Epithelial cell of proximal tubule (primary cell): Measurements from ENCODE around the gene STK33. TPM values are rescaled to one million over a fixed set of nuclear protein-coding genes. Genes with fewer than 3 reads are reported as not detected.

ENCODE experiments used
- DNase-seq: peaks from one replicate; pipeline ENCODE4 v3.0.0-alpha.2; 2011; ENCODE audit warnings: low read depth
- H3K4me3 ChIP-seq: 2 replicates; pipeline ENCODE4 v1.5.1; 2011; ENCODE audit warnings: low read depth, mild to moderate bottlenecking, low read length
- total RNA-seq: library from RNA; depleted of rRNA; stranded (reverse); fragments of >200 nt; gene quantifications from 2 replicates; pipeline ENCODE4 v1.2.3, GENCODE V29; 2015
- TF ChIP-seq, protein P1 (sequence below): conservative IDR thresholded peaks from 2 replicates; pipeline ENCODE4 v1.5.1; 2012; ENCODE audit warnings: low read depth, mild to moderate bottlenecking, low read length

STK33 gene
- total RNA-seq, 1 donor from 2014 or later, result 14.4 TPM

DNA sequence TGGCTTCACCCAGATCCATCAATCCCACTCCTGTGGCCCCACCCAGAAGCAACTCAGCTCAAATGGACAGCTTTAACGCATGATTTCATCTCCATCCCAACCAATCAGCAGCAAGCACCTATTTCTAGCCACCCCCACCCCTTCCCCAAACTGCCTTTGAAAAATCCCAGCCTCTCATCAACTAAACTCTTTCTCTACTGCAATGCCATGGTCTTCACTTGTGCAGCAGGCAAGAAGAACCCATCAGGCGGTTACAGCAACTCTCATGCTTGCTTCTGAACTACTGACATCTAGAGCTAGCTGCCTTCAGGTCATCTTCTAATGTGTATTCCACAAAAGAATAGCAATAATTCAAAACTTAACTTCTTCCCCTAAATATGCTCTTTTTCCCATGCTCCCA, 42.1 kb upstream of the STK33 start:
- TF ChIP-seq, protein P1, sequence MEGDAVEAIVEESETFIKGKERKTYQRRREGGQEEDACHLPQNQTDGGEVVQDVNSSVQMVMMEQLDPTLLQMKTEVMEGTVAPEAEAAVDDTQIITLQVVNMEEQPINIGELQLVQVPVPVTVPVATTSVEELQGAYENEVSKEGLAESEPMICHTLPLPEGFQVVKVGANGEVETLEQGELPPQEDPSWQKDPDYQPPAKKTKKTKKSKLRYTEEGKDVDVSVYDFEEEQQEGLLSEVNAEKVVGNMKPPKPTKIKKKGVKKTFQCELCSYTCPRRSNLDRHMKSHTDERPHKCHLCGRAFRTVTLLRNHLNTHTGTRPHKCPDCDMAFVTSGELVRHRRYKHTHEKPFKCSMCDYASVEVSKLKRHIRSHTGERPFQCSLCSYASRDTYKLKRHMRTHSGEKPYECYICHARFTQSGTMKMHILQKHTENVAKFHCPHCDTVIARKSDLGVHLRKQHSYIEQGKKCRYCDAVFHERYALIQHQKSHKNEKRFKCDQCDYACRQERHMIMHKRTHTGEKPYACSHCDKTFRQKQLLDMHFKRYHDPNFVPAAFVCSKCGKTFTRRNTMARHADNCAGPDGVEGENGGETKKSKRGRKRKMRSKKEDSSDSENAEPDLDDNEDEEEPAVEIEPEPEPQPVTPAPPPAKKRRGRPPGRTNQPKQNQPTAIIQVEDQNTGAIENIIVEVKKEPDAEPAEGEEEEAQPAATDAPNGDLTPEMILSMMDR, result no peak
- no peak for DNase-seq
- H3K4me3 ChIP-seq, result no peak overlapping the region

DNA sequence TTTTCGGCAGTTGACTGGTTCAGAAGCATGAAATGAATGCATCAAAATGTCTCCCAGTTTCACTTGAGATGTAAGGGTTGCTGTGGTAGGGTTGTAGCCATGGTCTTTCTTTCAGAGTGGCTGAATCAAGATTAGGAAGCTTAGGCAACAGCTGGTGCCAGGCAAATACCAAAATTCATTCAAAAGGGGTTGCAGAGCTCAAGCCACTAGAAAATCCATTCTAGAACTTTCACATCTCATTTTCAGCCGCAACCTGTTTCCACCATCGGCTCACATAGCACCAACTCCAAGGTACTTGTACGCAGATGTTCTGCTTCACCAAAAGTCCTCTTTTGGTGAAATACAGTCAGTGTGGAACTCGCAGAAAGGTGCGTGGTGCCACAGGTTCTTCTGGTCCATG, 40.5 kb upstream of the STK33 start:
- no peak for DNase-seq
- TF ChIP-seq, protein P1, result no peak
- H3K4me3 ChIP-seq, result no peak overlapping the region

DNA sequence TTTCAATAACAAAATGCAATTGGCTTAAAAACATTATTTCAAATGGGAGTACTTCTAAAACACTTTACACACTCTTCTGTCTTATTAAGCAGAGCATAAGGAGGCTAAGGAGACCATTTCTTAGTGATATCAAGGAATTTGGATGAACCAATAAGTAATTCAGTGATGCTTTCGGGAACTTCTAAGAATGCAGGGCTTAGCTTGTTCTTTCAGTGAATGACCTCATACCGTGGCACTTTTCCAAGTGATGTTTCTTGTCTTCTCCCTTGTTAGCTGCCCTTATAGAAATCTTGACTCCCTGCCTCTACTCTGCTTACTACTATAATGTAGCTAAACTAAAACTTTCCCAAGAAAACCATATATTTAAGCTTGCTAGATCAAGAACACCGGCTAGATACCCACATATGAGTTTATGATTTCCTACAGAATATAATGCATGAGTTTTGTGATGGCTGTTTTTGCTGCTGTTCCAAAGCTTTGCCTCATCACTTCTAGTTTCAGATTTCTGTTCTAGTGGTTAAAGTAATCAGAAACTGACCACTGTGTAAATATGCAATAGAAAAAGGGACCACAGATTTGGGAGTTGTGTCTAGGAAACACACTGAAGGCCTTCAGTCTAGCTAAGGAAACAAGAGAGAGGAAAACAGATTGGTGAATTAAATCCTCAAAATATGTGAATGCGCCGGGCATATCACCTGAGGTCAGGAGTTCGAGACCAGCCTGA, 37.5 kb upstream of the STK33 start:
- DNase-seq, result no peak
- no peak overlapping the region for H3K4me3 ChIP-seq
- TF ChIP-seq, protein P1, result no peak

DNA sequence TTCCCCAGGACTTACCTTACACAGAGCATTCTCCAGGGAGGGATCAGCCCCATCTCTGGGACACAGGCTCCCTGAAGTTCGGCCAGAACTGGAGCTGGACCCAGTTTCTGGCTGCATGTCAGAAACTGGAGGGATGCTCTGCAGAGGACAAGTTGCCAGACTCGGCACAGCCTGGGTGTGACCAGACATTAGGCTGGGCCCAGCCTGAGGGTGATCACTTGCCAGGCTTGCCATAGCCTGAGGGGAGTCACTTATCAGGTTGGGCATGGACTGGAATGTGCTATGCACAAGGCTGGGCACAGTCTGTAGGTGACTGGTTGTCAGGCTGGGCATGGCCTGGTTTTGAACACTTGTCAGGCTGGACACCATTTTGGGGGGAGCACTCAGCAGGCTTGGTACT, 30.7 kb upstream of the STK33 start:
- DNase-seq, result no peak
- TF ChIP-seq, protein P1, result no peak
- no peak overlapping the region for H3K4me3 ChIP-seq

DNA sequence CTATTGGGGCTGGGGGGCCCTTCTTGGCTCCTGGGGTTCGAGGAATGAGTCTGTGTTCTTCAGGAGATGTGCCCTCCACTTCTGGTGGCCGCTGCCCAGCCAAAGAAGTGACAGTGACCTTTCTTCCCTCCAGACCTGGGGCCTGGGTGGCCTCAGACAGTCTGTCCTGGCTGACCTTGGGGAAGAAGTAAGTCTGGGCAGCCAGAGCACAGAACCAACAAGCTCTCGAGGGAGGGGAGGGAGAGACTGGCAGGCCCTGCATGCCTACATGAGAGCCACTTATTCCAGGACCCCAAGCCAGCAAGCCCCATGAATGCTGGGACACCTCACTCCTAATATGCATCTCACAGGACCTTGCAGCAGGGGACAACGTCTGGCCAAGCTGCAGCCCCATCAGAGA, 27.1 kb upstream of the STK33 start:
- no peak overlapping the region for H3K4me3 ChIP-seq
- TF ChIP-seq, protein P1, result no peak
- DNase-seq, result no peak

DNA sequence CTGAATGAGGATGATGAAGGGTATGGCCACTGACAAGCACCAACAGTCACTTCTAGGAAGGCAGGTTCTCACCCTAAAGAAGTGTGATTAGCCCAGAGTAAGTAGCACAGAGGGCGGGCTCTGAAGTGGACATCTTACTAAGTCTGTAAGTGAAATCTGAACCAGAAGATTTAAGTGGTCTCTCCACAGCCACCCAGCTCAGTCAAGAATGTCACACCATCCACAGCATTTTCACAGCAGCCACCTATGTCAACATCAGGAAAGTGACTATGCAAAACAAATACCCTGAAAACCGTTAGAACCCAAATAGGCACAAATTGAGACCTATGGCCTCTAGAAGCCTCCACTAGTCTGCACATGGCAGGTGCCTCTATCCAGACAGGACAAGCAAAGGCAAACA, 23.0 kb upstream of the STK33 start:
- H3K4me3 ChIP-seq, result no peak overlapping the region
- TF ChIP-seq, protein P1, result no peak
- no peak for DNase-seq
